HepG2 (cell line): ENCODE results near the gene TCF3. TPM values are rescaled to one million over a fixed set of nuclear protein-coding genes. Genes with fewer than 3 reads are reported as not detected.

Experiments
- ATAC-seq: fragments of 200-7000 bp; cut with Tn5 transposase; 3 replicates; pipeline ENCODE4 v1.9.1; 2020; ENCODE audit warnings: mild to moderate bottlenecking, moderate library complexity
- BruUV-seq: library from RNA; stranded (reverse); fragments of 400-500 nt; replicated peaks from 2 replicates; lab custom pipeline; 2021; lab: Mats Ljungman, UMichigan
- CTCF ChIA-PET: fragments of 300-600 bp; formaldehyde crosslinking; extraction: SDS; loops from one replicate; lab custom pipeline; 2021; ENCODE audit warnings: low total read pairs, inconsistent platforms, low intra/inter-chr PET ratio; lab: Yijun Ruan, JAX
- POLR2A ChIA-PET: fragments of 350-600 bp; sonication (Branson Sonifier 250); formaldehyde crosslinking; loops from one replicate; lab custom pipeline; 2020; ENCODE audit warnings: antibody characterized with exemption, inconsistent platforms; lab: Yijun Ruan, JAX
- DNase-seq: peaks from one replicate; pipeline ENCODE4 v3.0.0-alpha.2; 2015; ENCODE audit warnings: low spot score
- FAIRE-seq: peaks from 3 replicates; lab custom pipeline; 2011; peaks lifted over from hg19 to GRCh38; lab: Jason Lieb, UNC
- H2AFZ ChIP-seq: one replicate; pipeline ENCODE4 v1.6.1; 2011; ENCODE audit warnings: low read length, inconsistent platforms
- H3K27ac ChIP-seq: fragments of 300-600 bp; 3 replicates; pipeline ENCODE4 v1.8.0; 2011; ENCODE audit warnings: mixed run types, mild to moderate bottlenecking, mixed read lengths, low read length, inconsistent platforms; ENCODE audit not compliant: insufficient read depth; ENCODE audit errors: extremely low read length
- H3K27me3 ChIP-seq, 2 experiments: fragments of 200-600 bp in 1 of 2; 2 replicates in 1 of 2; 3 replicates in 1 of 2; pipeline versions ENCODE4 v1.6.0 to v1.8.0; 2011; ENCODE audit warnings: low read length in 2 of 2, mild to moderate bottlenecking in 2 of 2, moderate library complexity in 2 of 2, inconsistent platforms in 1 of 2; ENCODE audit not compliant: insufficient read depth in 2 of 2, control insufficient read depth in 1 of 2
- H3K36me3 ChIP-seq, 2 experiments: fragments of 200-600 bp in 1 of 2; replicated peaks in 1 of 2; 2 replicates in 1 of 2; 3 replicates in 1 of 2; pipeline versions ENCODE4 v1.5.1 to v1.8.0; 2011; ENCODE audit warnings: low read length in 2 of 2, inconsistent platforms in 1 of 2; ENCODE audit not compliant: insufficient read depth in 2 of 2, control insufficient read depth in 1 of 2
- H3K4me1 ChIP-seq: 2 replicates; pipeline ENCODE4 v1.5.1; 2012; ENCODE audit warnings: low read length, inconsistent platforms; ENCODE audit not compliant: insufficient read depth
- H3K4me2 ChIP-seq: 2 replicates; pipeline ENCODE4 v1.6.0; 2011; ENCODE audit warnings: low read depth, low read length, inconsistent platforms
- H3K4me3 ChIP-seq, 3 experiments: fragments of 200-600 bp in 1 of 3; sonication (generic), shearing (Covaris generic) in 1 of 3; replicated peaks in 1 of 3; 2 replicates each; pipeline ENCODE4 v1.5.1; 2011 to 2016; ENCODE audit warnings: low read length in 3 of 3, inconsistent platforms in 2 of 3, low read depth in 2 of 3, mild to moderate bottlenecking in 2 of 3, control low read depth in 1 of 3, mixed read lengths in 1 of 3; ENCODE audit not compliant: insufficient read depth in 1 of 3
- H3K79me2 ChIP-seq: one replicate; pipeline ENCODE4 v1.6.1; 2011; ENCODE audit warnings: low read length, inconsistent platforms; ENCODE audit not compliant: insufficient read depth
- H3K9ac ChIP-seq: 2 replicates; pipeline ENCODE4 v1.6.0; 2011; ENCODE audit warnings: mild to moderate bottlenecking, low read depth, low read length, inconsistent platforms; ENCODE audit not compliant: insufficient read depth
- H3K9me3 ChIP-seq: 2 replicates; pipeline ENCODE4 v1.5.1; 2012; ENCODE audit warnings: mild to moderate bottlenecking, low read length
- H4K20me1 ChIP-seq: 2 replicates; pipeline ENCODE4 v1.6.0; 2011; ENCODE audit warnings: inconsistent platforms, mild to moderate bottlenecking, low read length, moderate library complexity; ENCODE audit not compliant: insufficient read depth
- GABPA ChIP-seq, 2 experiments: IDR thresholded peaks; 2 replicates each; pipeline ENCODE4 v1.6.1; 2011 to 2016; ENCODE audit warnings: low read depth in 2 of 2, low read length in 1 of 2, missing biosample characterization in 1 of 2, missing genetic modification characterization in 1 of 2
- JDP2 ChIP-seq: sonication (generic); formaldehyde crosslinking; IDR thresholded peaks from 2 replicates; pipeline ENCODE4 v1.8.1; 2022; ENCODE audit warnings: missing genetic modification reagents, borderline replicate concordance
- MEIS2 ChIP-seq: sonication (generic); formaldehyde crosslinking; IDR thresholded peaks from 2 replicates; pipeline ENCODE4 v1.9.0; 2021; ENCODE audit warnings: mild to moderate bottlenecking, missing genetic modification reagents
- NR2C2 ChIP-seq: sonication (generic); formaldehyde crosslinking; IDR thresholded peaks from 2 replicates; pipeline ENCODE4 v1.4.0; 2020; ENCODE audit warnings: missing genetic modification reagents, mild to moderate bottlenecking, moderate library complexity, borderline replicate concordance
- RFX5 ChIP-seq: IDR thresholded peaks from 2 replicates; pipeline ENCODE4 v1.6.1; 2011; ENCODE audit warnings: low read depth, low read length, improper control_type of control experiment
- SRSF1 ChIP-seq: fragments of 200-400 bp; formaldehyde crosslinking; optimal IDR thresholded peaks from 2 replicates; pipeline ENCODE3; 2017; ENCODE audit warnings: mild to moderate bottlenecking, low read depth, low read length, moderate library complexity
- TOE1 ChIP-seq: sonication (generic); formaldehyde crosslinking; IDR thresholded peaks from 2 replicates; pipeline ENCODE4 v1.4.0; 2020; ENCODE audit warnings: mild to moderate bottlenecking, missing genetic modification reagents
- ZKSCAN8 ChIP-seq: IDR thresholded peaks from 2 replicates; pipeline ENCODE4 v1.6.1; 2016; ENCODE audit warnings: borderline replicate concordance, missing genetic modification reagents, missing compliant biosample characterization
- ZNF746 ChIP-seq: sonication (generic); formaldehyde crosslinking; IDR thresholded peaks from 2 replicates; pipeline ENCODE4 v1.8.0; 2022; ENCODE audit warnings: mild to moderate bottlenecking, missing genetic modification reagents
- ZNF768 ChIP-seq: sonication (generic); formaldehyde crosslinking; IDR thresholded peaks from 2 replicates; pipeline ENCODE4 v1.4.0; 2020; ENCODE audit warnings: missing genetic modification reagents
- ZSCAN21 ChIP-seq: sonication (generic); formaldehyde crosslinking; IDR thresholded peaks from 2 replicates; pipeline ENCODE4 v1.8.0; 2022; ENCODE audit warnings: mild to moderate bottlenecking, missing genetic modification reagents, moderate library complexity, borderline replicate concordance
- ZSCAN25 ChIP-seq: sonication (generic); formaldehyde crosslinking; IDR thresholded peaks from 2 replicates; pipeline ENCODE4 v1.8.0; 2022; ENCODE audit warnings: mild to moderate bottlenecking, missing genetic modification reagents
- WGBS: methylation state at CpG from one replicate; pipeline ENCODE4 v1.1.6; 2017; ENCODE audit warnings: low lambda C conversion rate; 5-methylcytosine and 5-hydroxymethylcytosine counted together
- in situ Hi-C: cut with HindIII; loops from 2 replicates; pipeline ENCODE4 v1.10.0; 2017; ENCODE audit warnings: low pct_unique_long_range_greater_than_20kb; ENCODE audit not compliant: extremely low pct_ligation_motif_present
- intact Hi-C: fragments of 100-400 bp; cut with micrococcal nuclease; formaldehyde crosslinking; loops from one replicate; pipeline ENCODE4 v1.10.0; 2022; ENCODE audit not compliant: unreplicated experiment
- polyA plus RNA-seq, 8 experiments: library from polyadenylated mRNA; depleted of rRNA in 3 of 8; stranded (reverse) in 7 of 8; unstranded in 1 of 8; fragments of >200 nt; fragmentation: Illumina TruSeq in 4 of 8; extraction: Trizol in 4 of 8; gene quantifications; 2 replicates each; pipeline versions ENCODE4 v1.2.1 to v1.2.3, GENCODE V29; 2011 to 2016; ENCODE audit warnings: low read depth in 4 of 8, missing spikeins in 1 of 8, mixed read lengths in 1 of 8; ENCODE audit not compliant: insufficient read depth in 1 of 8
- total RNA-seq, 5 experiments: library from RNA; depleted of rRNA; stranded (reverse); fragments of >200 nt; fragmentation: Illumina TruSeq; extraction: Trizol; gene quantifications; 2 replicates each; pipeline ENCODE4 v1.2.3, GENCODE V29; 2016; ENCODE audit warnings: low read depth in 1 of 5
- TF ChIP-seq, protein P1 (sequence below): sonication (generic); formaldehyde crosslinking; IDR thresholded peaks from 2 replicates; pipeline ENCODE4 v1.9.0; 2022; ENCODE audit warnings: missing genetic modification reagents, mild to moderate bottlenecking, borderline replicate concordance
- TF ChIP-seq, protein P2 (sequence below): sonication (generic); formaldehyde crosslinking; conservative IDR thresholded peaks from 2 replicates; pipeline ENCODE4 v1.8.0; 2022; ENCODE audit warnings: mild to moderate bottlenecking, moderate library complexity, missing genetic modification reagents
- TF ChIP-seq, protein P3 (sequence below): sonication (generic); formaldehyde crosslinking; IDR thresholded peaks from 2 replicates; pipeline ENCODE4 v1.8.0; 2022; ENCODE audit warnings: missing genetic modification reagents, mild to moderate bottlenecking, borderline replicate concordance

TCF3 gene
- total and polyA plus RNA-seq, 2 of the 13 experiments (the other 11 are each of a cell fraction or from before 2014, with no cell fraction given), result 51.4 to 53.2 TPM

DNA sequence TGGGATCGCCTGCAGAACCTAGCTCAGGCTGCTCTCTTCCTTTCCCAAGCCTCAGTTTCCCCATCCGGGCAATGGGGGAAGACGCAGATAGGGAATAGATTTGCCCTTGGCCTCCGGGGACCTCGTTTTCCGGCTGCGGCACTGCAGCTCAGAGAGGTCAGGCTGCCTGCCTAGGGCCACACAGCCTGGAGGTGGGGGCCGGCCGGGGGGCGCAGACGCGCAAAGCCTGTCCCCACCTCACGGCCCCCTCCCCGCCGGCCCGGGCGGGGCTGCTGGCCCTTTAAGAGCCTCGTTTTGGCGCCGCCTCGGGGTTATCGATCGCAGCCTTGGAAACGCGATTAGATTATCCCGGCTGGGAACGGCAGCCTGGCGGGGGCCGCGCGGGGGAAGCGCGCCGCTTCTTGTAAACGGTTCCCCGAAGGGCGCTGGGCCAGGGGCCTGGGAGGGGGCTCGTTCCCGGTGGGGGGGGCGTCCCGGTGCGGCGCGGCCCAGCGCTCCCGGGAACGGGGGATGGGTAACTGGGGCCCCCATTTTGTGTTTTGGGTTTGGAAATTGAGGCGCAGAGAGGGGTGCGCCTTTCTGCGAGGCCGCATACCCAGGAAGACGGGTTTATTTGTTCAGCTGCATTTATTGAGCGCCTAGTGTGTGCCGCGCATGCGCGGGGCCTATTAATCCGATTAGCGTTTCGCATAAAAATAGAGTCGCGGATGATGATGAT lies 23.4 kb upstream of the TCF3 start (continued):
- no peak for TF ChIP-seq MEIS2 (CRISPR knock-in tag)
- TF ChIP-seq, protein P1, sequence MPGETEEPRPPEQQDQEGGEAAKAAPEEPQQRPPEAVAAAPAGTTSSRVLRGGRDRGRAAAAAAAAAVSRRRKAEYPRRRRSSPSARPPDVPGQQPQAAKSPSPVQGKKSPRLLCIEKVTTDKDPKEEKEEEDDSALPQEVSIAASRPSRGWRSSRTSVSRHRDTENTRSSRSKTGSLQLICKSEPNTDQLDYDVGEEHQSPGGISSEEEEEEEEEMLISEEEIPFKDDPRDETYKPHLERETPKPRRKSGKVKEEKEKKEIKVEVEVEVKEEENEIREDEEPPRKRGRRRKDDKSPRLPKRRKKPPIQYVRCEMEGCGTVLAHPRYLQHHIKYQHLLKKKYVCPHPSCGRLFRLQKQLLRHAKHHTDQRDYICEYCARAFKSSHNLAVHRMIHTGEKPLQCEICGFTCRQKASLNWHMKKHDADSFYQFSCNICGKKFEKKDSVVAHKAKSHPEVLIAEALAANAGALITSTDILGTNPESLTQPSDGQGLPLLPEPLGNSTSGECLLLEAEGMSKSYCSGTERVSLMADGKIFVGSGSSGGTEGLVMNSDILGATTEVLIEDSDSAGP (CRISPR knock-in tag), result peak; percentile 99
- no peak for TF ChIP-seq TOE1 (CRISPR knock-in tag)
- TF ChIP-seq JDP2 (CRISPR knock-in tag), result no peak
- TF ChIP-seq ZKSCAN8 (CRISPR knock-in tag), result peak; percentile 61; the same call in 1 of the 2 replicates
- TF ChIP-seq ZNF768 (CRISPR knock-in tag), result peak; percentile 99

DNA sequence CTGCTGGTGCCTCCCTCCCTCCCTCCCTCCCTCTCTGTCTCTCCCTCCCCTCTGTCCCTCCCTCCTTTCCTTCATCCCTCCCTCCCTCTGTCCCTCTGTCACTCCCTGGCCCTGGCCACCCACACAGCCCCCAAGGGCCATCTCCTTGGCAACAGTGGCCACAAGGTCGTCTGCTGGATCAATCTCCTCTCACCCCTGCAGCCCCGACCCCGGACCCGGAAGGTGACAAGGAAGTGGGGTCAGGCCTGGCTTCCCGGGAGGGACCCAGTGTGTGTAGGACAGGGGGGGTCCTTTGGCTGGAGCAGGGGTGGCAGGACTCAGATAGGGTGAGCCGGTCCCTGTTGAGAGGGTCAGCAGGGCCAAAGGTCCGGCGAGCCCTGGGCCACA lies 21.9 kb upstream of the TCF3 start:
- Histone ChIP-seq H3K27ac (no peak overlapping the region), H3K79me2 (no peaks in the 10 kb centered on the region), H3K36me3 (no peaks in the 10 kb centered on the region), H3K4me3 (no peak overlapping the region), H3K4me2 (no peak overlapping the region; the same call in 1 of the 2 replicates), H2AFZ (no peak overlapping the region), H3K27me3 (peaks cover 6 to 51% of the 10 kb centered on the region in 2 experiments), H4K20me1 (no peaks in the 10 kb centered on the region), H3K9ac (no peak overlapping the region), H3K9me3 (no peaks in the 10 kb centered on the region), H3K4me1 (no peaks in the 10 kb centered on the region)
- POLR2A ChIA-PET, result no interaction called here
- in situ Hi-C loops (loop anchor here (5.0 kb wide), 2 partner anchors 93 to 127 kb away; no protein-coding TSS in a partner anchor), intact Hi-C loops (no loop called here)
- CTCF ChIA-PET, result no interaction called here
- TF ChIP-seq ZSCAN25 (CRISPR knock-in tag), result peak; percentile 61; the same call in 1 of the 2 replicates
- TF ChIP-seq ZSCAN21 (CRISPR knock-in tag), result 0 out of 2 replicates have a peak, but pooled peaks have one; percentile 8
- TF ChIP-seq GABPA (IDR thresholded peaks at IDR 0.05; ENCODE audit: low read depth, low read length), result no peak
- TF ChIP-seq GABPA (CRISPR knock-in tag; IDR thresholded peaks at IDR 0.05; ENCODE audit: low read depth), result 0 out of 2 replicates have a peak, but pooled peaks have one; percentile 40
- no peak for TF ChIP-seq RFX5
- TF ChIP-seq ZNF746 (CRISPR knock-in tag), result peak; percentile 80
- peak; percentile 53 for TF ChIP-seq NR2C2 (CRISPR knock-in tag)
- TF ChIP-seq SRSF1, result no peak
- TF ChIP-seq, protein P2, sequence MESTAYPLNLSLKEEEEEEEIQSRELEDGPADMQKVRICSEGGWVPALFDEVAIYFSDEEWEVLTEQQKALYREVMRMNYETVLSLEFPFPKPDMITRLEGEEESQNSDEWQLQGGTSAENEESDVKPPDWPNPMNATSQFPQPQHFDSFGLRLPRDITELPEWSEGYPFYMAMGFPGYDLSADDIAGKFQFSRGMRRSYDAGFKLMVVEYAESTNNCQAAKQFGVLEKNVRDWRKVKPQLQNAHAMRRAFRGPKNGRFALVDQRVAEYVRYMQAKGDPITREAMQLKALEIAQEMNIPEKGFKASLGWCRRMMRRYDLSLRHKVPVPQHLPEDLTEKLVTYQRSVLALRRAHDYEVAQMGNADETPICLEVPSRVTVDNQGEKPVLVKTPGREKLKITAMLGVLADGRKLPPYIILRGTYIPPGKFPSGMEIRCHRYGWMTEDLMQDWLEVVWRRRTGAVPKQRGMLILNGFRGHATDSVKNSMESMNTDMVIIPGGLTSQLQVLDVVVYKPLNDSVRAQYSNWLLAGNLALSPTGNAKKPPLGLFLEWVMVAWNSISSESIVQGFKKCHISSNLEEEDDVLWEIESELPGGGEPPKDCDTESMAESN (CRISPR knock-in tag), result no peak
- TF ChIP-seq, protein P3, sequence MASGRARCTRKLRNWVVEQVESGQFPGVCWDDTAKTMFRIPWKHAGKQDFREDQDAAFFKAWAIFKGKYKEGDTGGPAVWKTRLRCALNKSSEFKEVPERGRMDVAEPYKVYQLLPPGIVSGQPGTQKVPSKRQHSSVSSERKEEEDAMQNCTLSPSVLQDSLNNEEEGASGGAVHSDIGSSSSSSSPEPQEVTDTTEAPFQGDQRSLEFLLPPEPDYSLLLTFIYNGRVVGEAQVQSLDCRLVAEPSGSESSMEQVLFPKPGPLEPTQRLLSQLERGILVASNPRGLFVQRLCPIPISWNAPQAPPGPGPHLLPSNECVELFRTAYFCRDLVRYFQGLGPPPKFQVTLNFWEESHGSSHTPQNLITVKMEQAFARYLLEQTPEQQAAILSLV, result no peak
- DNase-seq (no peak), FAIRE-seq (no peak), ATAC-seq (no peak)
- BruUV-seq, result no TSS peak
- 6% methylated on average over 5 of the region's 8 CpGs for WGBS
